ENCODE measurements around the gene SHISA9. TPM values are rescaled to one million over a fixed set of nuclear protein-coding genes. Genes with fewer than 3 reads are reported as not detected.
"Not testable (repeated sequence)": the region's sequence is repeated elsewhere in the genome, so short reads cannot be mapped to it uniquely, and the experiment has no call there.

The SHISA9 gene
- total RNA-seq, 1 experiment from 2014 or later: 0.29 TPM

- DNase-seq: no peak
- H3K9me3 Mint-ChIP-seq (ENCODE audit: unreplicated experiment): no peaks in the 10 kb centered on the region
- Histone ChIP-seq H3K4me1 (no peaks in the 10 kb centered on the region), H3K9me3 (no peaks in the 10 kb centered on the region), H3K27me3 (replicated peaks; ENCODE audit: control insufficient read depth, insufficient read depth, low read length) (no peaks in the 10 kb centered on the region), H3K4me3 (ENCODE audit: low read depth, low read length) (no peak overlapping the region), H3K36me3 (ENCODE audit: control insufficient read depth, insufficient read depth, low read length) (no peaks in the 10 kb centered on the region)
- no peaks in the 10 kb centered on the region for H3K4me1 Mint-ChIP-seq (ENCODE audit: low read depth, unreplicated experiment)
- POLR2A ChIA-PET: no interaction called here
- H3K4me3 Mint-ChIP-seq (ENCODE audit: unreplicated experiment): no peak overlapping the region
- TF ChIP-seq CTCF (IDR thresholded peaks at IDR 0.05; ENCODE audit: insufficient read depth in 1 of 2, low read depth in 1 of 2, low read length in 1 of 2, severe bottlenecking in 1 of 2, unreplicated experiment in 1 of 2): no peak
- CTCF ChIA-PET: no interaction called here
- H3K27ac Mint-ChIP-seq (ENCODE audit: unreplicated experiment): no peak overlapping the region
- H3K36me3 Mint-ChIP-seq (ENCODE audit: insufficient read depth, unreplicated experiment): no peaks in the 10 kb centered on the region
- no TSS peak for BruUV-seq (replicated peaks)
- H3K27me3 Mint-ChIP-seq (ENCODE audit: insufficient read depth, unreplicated experiment): peaks cover 6% of the 10 kb centered on the region
- intact Hi-C loops (cut with micrococcal nuclease; ENCODE audit: unreplicated experiment): no loop called here
Measured at GRCh38 chr16:12920739-12921138, 19.3 kb downstream of the SHISA9 start.

- H3K36me3 Mint-ChIP-seq (ENCODE audit: insufficient read depth, unreplicated experiment); intact Hi-C loops (cut with micrococcal nuclease; ENCODE audit: unreplicated experiment); BruUV-seq (replicated peaks); H3K4me3 Mint-ChIP-seq (ENCODE audit: unreplicated experiment); H3K27me3 Mint-ChIP-seq (ENCODE audit: insufficient read depth, unreplicated experiment); POLR2A ChIA-PET; H3K9me3 ChIP-seq; H3K27ac Mint-ChIP-seq (ENCODE audit: unreplicated experiment); H3K27me3 ChIP-seq (replicated peaks; ENCODE audit: control insufficient read depth, insufficient read depth, low read length); H3K4me1 ChIP-seq; H3K36me3 ChIP-seq (ENCODE audit: control insufficient read depth, insufficient read depth, low read length); H3K4me1 Mint-ChIP-seq (ENCODE audit: low read depth, unreplicated experiment); H3K9me3 Mint-ChIP-seq (ENCODE audit: unreplicated experiment); H3K4me3 ChIP-seq (ENCODE audit: low read depth, low read length); CTCF ChIA-PET; DNase-seq: not testable (repeated sequence)
Measured at GRCh38 chr16:12923640-12924039, 22.2 kb downstream of the SHISA9 start.

GRCh38 chr16:12925026-12925800, 23.8 kb downstream of the SHISA9 start:
- Mint-ChIP-seq H3K36me3 (ENCODE audit: insufficient read depth, unreplicated experiment) (no peaks in the 10 kb centered on the region), H3K4me3 (ENCODE audit: unreplicated experiment) (no peak overlapping the region), H3K27ac (ENCODE audit: unreplicated experiment) (no peak overlapping the region), H3K4me1 (ENCODE audit: low read depth, unreplicated experiment) (no peaks in the 10 kb centered on the region), H3K27me3 (ENCODE audit: insufficient read depth, unreplicated experiment) (peaks cover 10% of the 10 kb centered on the region), H3K9me3 (ENCODE audit: unreplicated experiment) (no peaks in the 10 kb centered on the region)
- H3K27me3 ChIP-seq (replicated peaks; ENCODE audit: control insufficient read depth, insufficient read depth, low read length): no peaks in the 10 kb centered on the region
- POLR2A ChIA-PET: no interaction called here
- no peaks in the 10 kb centered on the region for H3K9me3 ChIP-seq
- DNase-seq: no peak
- intact Hi-C loops (cut with micrococcal nuclease; ENCODE audit: unreplicated experiment): no loop called here
- H3K4me1 ChIP-seq: no peaks in the 10 kb centered on the region
- no peak for TF ChIP-seq CTCF (IDR thresholded peaks at IDR 0.05; ENCODE audit: insufficient read depth in 1 of 2, low read depth in 1 of 2, low read length in 1 of 2, severe bottlenecking in 1 of 2, unreplicated experiment in 1 of 2)
- H3K36me3 ChIP-seq (ENCODE audit: control insufficient read depth, insufficient read depth, low read length): no peaks in the 10 kb centered on the region
- CTCF ChIA-PET: no interaction called here
- H3K4me3 ChIP-seq (ENCODE audit: low read depth, low read length): no peak overlapping the region
- BruUV-seq (replicated peaks): no TSS peak
